HepG2 (cell line): ENCODE measurements around the gene SNN. TPM values are rescaled to one million over a fixed set of nuclear protein-coding genes. Genes with fewer than 3 reads are reported as not detected.

Experiments used
- BATF2 ChIP-seq: sonication (generic); formaldehyde crosslinking; IDR thresholded peaks from 2 replicates; pipeline ENCODE4 v1.8.0; 2022; ENCODE audit warnings: mild to moderate bottlenecking, missing genetic modification reagents, moderate library complexity
- CHCHD3 ChIP-seq: sonication (generic); formaldehyde crosslinking; IDR thresholded peaks from 2 replicates; pipeline ENCODE4 v1.8.0; 2022; ENCODE audit warnings: mild to moderate bottlenecking, missing genetic modification reagents, moderate library complexity
- ESRRA ChIP-seq: sonication (generic); formaldehyde crosslinking; IDR thresholded peaks from 2 replicates; pipeline ENCODE4 v1.5.1; 2020; ENCODE audit warnings: mild to moderate bottlenecking, low read depth, missing genetic modification reagents
- GMEB2 ChIP-seq: IDR thresholded peaks from 2 replicates; pipeline ENCODE4 v1.6.1; 2016; ENCODE audit warnings: missing biosample characterization, missing genetic modification reagents, low read depth
- HOXA7 ChIP-seq: sonication (generic); formaldehyde crosslinking; IDR thresholded peaks from 2 replicates; pipeline ENCODE4 v1.8.1; 2022; ENCODE audit warnings: mild to moderate bottlenecking, missing genetic modification reagents, moderate library complexity
- JUN ChIP-seq: sonication (generic); formaldehyde crosslinking; IDR thresholded peaks from 2 replicates; pipeline ENCODE4 v1.4.0; 2020; ENCODE audit warnings: mild to moderate bottlenecking, missing genetic modification reagents
- KAT2B ChIP-seq: fragments of 150-350 bp; IDR thresholded peaks from 2 replicates; pipeline ENCODE4 v1.6.1; 2014; ENCODE audit warnings: low read depth, low read length, borderline replicate concordance
- KIAA2018 ChIP-seq: sonication (generic); formaldehyde crosslinking; IDR thresholded peaks from 2 replicates; pipeline ENCODE4 v1.5.0; 2020; ENCODE audit warnings: mild to moderate bottlenecking, missing genetic modification reagents, borderline replicate concordance
- NR2C2 ChIP-seq: sonication (generic); formaldehyde crosslinking; IDR thresholded peaks from 2 replicates; pipeline ENCODE4 v1.4.0; 2020; ENCODE audit warnings: missing genetic modification reagents, mild to moderate bottlenecking, moderate library complexity, borderline replicate concordance
- SP5 ChIP-seq: IDR thresholded peaks from 2 replicates; pipeline ENCODE4 v1.6.1; 2016; ENCODE audit warnings: low read depth, borderline replicate concordance
- ZNF224 ChIP-seq: sonication (generic); formaldehyde crosslinking; IDR thresholded peaks from 2 replicates; pipeline ENCODE4 v1.5.0; 2020; ENCODE audit warnings: mild to moderate bottlenecking, missing genetic modification reagents
- ZNF232 ChIP-seq: sonication (generic); formaldehyde crosslinking; IDR thresholded peaks from 2 replicates; pipeline ENCODE4 v1.4.0; 2020; ENCODE audit warnings: missing genetic modification reagents, borderline replicate concordance
- ZNF761 ChIP-seq: sonication (generic); formaldehyde crosslinking; conservative IDR thresholded peaks from 2 replicates; pipeline ENCODE4 v1.4.0; 2020; ENCODE audit warnings: mild to moderate bottlenecking, missing genetic modification reagents
- polyA plus RNA-seq, 8 experiments: library from polyadenylated mRNA; depleted of rRNA in 3 of 8; stranded (reverse) in 7 of 8; unstranded in 1 of 8; fragments of >200 nt; fragmentation: Illumina TruSeq in 4 of 8; extraction: Trizol in 4 of 8; gene quantifications; 2 replicates each; pipeline versions ENCODE4 v1.2.1 to v1.2.3, GENCODE V29; 2011 to 2016; ENCODE audit warnings: low read depth in 4 of 8, missing spikeins in 1 of 8, mixed read lengths in 1 of 8; ENCODE audit not compliant: insufficient read depth in 1 of 8
- total RNA-seq, 5 experiments: library from RNA; depleted of rRNA; stranded (reverse); fragments of >200 nt; fragmentation: Illumina TruSeq; extraction: Trizol; gene quantifications; 2 replicates each; pipeline ENCODE4 v1.2.3, GENCODE V29; 2016; ENCODE audit warnings: low read depth in 1 of 5
- TF ChIP-seq, protein P1 (sequence below): sonication (generic); formaldehyde crosslinking; IDR thresholded peaks from 2 replicates; pipeline ENCODE4 v1.4.0; 2020; ENCODE audit warnings: mild to moderate bottlenecking, low read depth, missing genetic modification reagents
- TF ChIP-seq, protein P2 (sequence below): sonication (generic); formaldehyde crosslinking; IDR thresholded peaks from 2 replicates; pipeline ENCODE4 v1.5.0; 2020; ENCODE audit warnings: mild to moderate bottlenecking, missing genetic modification reagents

Gene SNN
- total and polyA plus RNA-seq, 2 of the 13 experiments (the other 11 are each of a cell fraction or from before 2014, with no cell fraction given), result 5.2 to 8.4 TPM

GRCh38 chr16:11640987-11641817, 27.1 kb upstream of the SNN start (continued):
- TF ChIP-seq KIAA2018 (CRISPR knock-in tag), result no peak
- TF ChIP-seq KAT2B, result no peak
- no peak for TF ChIP-seq CHCHD3
- peak; percentile 46; the same call in 1 of the 2 replicates for TF ChIP-seq JUN (CRISPR knock-in tag)
- no peak for TF ChIP-seq ZNF224 (CRISPR knock-in tag)
- no peak for TF ChIP-seq SP5
- TF ChIP-seq NR2C2, result 0 out of 2 replicates have a peak, but pooled peaks have one; percentile 41
- TF ChIP-seq, protein P1, sequence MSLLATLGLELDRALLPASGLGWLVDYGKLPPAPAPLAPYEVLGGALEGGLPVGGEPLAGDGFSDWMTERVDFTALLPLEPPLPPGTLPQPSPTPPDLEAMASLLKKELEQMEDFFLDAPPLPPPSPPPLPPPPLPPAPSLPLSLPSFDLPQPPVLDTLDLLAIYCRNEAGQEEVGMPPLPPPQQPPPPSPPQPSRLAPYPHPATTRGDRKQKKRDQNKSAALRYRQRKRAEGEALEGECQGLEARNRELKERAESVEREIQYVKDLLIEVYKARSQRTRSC (CRISPR knock-in tag), result no peak
- TF ChIP-seq GMEB2 (CRISPR knock-in tag), result no peak
- TF ChIP-seq HOXA7, result no peak
- TF ChIP-seq, protein P2, sequence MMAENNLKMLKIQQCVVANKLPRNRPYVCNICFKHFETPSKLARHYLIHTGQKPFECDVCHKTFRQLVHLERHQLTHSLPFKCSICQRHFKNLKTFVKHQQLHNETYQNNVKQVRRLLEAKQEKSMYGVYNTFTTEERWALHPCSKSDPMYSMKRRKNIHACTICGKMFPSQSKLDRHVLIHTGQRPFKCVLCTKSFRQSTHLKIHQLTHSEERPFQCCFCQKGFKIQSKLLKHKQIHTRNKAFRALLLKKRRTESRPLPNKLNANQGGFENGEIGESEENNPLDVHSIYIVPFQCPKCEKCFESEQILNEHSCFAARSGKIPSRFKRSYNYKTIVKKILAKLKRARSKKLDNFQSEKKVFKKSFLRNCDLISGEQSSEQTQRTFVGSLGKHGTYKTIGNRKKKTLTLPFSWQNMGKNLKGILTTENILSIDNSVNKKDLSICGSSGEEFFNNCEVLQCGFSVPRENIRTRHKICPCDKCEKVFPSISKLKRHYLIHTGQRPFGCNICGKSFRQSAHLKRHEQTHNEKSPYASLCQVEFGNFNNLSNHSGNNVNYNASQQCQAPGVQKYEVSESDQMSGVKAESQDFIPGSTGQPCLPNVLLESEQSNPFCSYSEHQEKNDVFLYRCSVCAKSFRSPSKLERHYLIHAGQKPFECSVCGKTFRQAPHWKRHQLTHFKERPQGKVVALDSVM (CRISPR knock-in tag), result peak; percentile 86
- no peak for TF ChIP-seq ESRRA
- no peak for TF ChIP-seq BATF2
- TF ChIP-seq ZNF761, result no peak
- 0 out of 2 replicates have a peak, but pooled peaks have one; percentile 39 for TF ChIP-seq ZNF232 (CRISPR knock-in tag)
